ENCODE measurements around the gene TMEM88. TPM values are rescaled to one million over a fixed set of nuclear protein-coding genes. Genes with fewer than 3 reads are reported as not detected.
A peak's percentile ranks its signal among the peaks of the same experiment; 100 is the strongest.

TMEM88 gene
- total RNA-seq, 4 donors from 2014 or later, result 0.91 to 5.9 (median 3.4) TPM

DNA sequence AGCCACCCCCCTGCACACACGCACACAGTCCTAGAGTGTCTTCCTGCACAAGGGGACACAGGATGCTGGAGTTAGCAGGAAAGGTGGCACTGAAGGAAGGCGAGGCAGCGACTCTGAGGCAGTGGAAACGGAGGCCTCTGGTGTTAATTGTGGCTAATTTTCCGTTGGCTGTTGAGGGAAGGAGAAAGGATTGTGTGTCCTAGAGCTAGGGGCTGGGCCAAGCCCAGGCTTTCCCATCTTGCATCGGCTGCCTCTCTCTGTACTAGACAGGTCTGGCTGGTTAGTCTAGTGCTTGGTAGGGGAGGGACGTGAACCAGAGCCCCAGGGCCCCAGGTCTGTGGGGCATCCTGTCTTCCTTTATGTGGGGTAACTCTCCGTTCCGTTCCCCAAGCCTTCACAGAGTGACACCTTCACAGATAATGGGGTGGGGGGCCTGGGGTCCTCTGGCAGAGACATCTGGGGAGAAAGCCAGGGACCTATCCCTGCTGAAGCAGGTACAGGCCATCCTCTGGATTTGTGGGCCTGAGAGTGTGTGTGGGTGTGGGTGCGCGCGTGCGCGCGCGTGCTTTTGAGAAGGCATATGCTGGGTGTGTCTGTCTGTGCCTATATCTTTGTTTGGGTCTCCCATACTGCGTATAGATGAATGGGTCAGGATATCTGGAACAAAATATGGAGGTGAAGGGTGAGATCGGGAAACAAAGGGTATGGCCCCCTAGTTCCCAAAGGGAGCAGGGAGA lies 33.5 kb downstream of the TMEM88 start, which contains the start of gene CHD3:
Gene CHD3, plus strand, starts transcription at position 606 of the 737 bp plus-strand sequence. CDS start 212 bp downstream, outside the sequence.
- H3K4me3 ChIP-seq (ENCODE audit: low read depth, poor library complexity, severe bottlenecking), result peak within 1 kb of the TSS; percentile 30
- DNase-seq (ENCODE audit: low spot score in 2 of 2), result peak; percentile 73 to 87
- intact Hi-C loops (cut with DNase I; ENCODE audit: low total_unique reads), result no loop called here
- TF ChIP-seq, protein P1, sequence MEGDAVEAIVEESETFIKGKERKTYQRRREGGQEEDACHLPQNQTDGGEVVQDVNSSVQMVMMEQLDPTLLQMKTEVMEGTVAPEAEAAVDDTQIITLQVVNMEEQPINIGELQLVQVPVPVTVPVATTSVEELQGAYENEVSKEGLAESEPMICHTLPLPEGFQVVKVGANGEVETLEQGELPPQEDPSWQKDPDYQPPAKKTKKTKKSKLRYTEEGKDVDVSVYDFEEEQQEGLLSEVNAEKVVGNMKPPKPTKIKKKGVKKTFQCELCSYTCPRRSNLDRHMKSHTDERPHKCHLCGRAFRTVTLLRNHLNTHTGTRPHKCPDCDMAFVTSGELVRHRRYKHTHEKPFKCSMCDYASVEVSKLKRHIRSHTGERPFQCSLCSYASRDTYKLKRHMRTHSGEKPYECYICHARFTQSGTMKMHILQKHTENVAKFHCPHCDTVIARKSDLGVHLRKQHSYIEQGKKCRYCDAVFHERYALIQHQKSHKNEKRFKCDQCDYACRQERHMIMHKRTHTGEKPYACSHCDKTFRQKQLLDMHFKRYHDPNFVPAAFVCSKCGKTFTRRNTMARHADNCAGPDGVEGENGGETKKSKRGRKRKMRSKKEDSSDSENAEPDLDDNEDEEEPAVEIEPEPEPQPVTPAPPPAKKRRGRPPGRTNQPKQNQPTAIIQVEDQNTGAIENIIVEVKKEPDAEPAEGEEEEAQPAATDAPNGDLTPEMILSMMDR (IDR thresholded peaks at IDR 0.05), result no peak
- no peak for TF ChIP-seq POLR2A (IDR thresholded peaks at IDR 0.05)
- 8 to 18% methylated on average over 18 of the region's 18 CpGs for WGBS, 2 donors

DNA sequence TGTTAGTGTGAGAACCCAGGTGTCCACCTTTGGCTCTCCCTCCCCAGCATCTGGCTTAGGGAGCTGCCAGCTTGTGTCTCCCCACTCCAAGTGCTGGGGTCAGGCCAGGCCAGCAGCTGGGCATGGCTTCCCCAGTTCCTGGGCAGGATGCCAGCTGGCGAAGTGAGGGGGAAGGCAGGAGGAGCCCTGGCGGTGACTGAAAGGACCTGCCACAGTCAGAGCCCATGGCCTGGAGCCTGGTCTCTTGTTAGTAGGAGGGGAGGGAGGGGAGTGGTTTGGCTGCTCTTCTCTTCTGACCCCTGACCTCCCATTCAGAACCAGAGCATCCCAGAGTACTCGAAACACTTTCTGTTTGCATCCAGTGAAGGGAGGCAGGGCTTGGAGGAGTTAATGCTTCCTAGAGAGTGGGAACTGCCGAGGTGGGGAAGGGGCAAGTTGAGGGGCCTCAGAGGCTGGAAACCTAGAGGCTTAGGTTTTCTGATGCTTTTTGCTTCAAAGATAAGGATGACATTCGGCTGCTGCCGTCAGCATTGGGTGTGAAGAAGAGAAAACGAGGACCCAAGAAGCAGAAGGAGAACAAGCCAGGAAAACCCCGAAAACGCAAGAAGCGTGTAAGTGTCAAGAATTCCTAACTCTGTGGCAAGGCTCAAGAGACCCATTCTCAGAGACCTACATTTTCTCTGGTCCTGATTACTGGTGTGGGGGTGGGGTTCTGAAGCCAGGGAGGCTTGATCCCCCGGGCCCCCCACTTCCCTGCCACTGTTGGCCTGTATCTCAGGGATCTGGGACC lies 34.5 kb downstream of the TMEM88 start:
- WGBS, 2 donors, result 20 to 22% methylated on average over 11 of the region's 11 CpGs
- TF ChIP-seq, protein P1 (IDR thresholded peaks at IDR 0.05), result no peak
- no peak for TF ChIP-seq POLR2A (IDR thresholded peaks at IDR 0.05)
- intact Hi-C loops (cut with DNase I; ENCODE audit: low total_unique reads), result no loop called here
- DNase-seq (ENCODE audit: low spot score in 2 of 2), result peak; percentile 88 to 98
- H3K4me3 ChIP-seq (ENCODE audit: low read depth, poor library complexity, severe bottlenecking), result no peak overlapping the region

DNA sequence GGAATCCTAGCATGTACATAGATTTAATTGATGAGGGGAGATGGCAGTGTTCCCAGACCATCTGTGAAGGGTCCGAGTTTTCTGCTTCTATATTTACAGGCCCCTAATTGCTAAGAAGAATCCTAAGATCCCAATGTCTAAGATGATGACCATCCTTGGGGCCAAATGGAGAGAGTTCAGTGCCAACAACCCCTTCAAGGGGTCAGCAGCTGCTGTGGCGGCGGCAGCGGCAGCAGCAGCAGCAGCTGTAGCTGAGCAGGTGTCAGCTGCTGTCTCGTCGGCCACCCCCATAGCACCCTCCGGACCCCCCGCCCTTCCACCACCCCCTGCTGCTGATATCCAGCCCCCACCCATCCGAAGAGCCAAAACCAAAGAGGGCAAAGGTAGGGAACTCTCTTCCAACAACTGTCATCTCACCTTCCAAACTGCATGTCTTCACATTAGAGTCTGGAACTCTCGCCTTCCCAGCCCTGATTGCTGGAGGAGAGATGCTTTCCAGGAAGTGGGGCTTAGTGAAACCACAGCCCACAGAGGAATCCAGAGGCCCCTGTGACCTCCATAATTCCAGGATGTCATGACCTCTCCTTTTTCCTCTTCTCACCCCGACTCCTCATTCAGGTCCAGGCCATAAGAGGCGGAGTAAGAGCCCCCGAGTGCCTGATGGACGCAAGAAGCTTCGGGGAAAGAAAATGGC lies 38.5 kb downstream of the TMEM88 start:
- peak in 1 of 2 donors; percentile 54 for DNase-seq (ENCODE audit: low spot score in 2 of 2)
- no peak overlapping the region for H3K4me3 ChIP-seq (ENCODE audit: low read depth, poor library complexity, severe bottlenecking)
- intact Hi-C loops (cut with DNase I; ENCODE audit: low total_unique reads), result no loop called here
- no peak for TF ChIP-seq POLR2A (IDR thresholded peaks at IDR 0.05)
- TF ChIP-seq, protein P1 (IDR thresholded peaks at IDR 0.05), result no peak
- 78 to 93% methylated on average over 15 of the region's 15 CpGs for WGBS, 2 donors

DNA sequence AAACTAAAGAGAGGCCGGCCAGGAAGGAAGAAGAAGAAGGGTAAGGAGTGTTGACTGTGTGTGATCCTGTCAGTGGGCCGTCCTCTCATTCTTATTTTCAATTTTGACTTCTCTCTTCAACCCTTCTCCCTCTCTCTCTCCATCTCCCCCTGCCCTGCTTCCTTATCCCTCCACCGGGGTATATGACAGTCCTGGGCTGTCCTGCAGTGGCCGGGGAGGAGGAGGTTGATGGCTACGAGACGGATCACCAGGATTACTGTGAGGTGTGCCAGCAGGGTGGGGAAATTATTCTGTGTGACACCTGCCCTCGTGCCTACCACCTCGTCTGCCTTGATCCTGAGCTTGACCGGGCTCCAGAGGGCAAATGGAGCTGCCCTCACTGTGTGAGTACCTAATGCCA lies 39.4 kb downstream of the TMEM88 start:
- DNase-seq (ENCODE audit: low spot score in 2 of 2), result peak in 1 of 2 donors; percentile 50
- 88 to 90% methylated on average over 9 of the region's 9 CpGs for WGBS, 2 donors
- no peak overlapping the region for H3K4me3 ChIP-seq (ENCODE audit: low read depth, poor library complexity, severe bottlenecking)
- TF ChIP-seq POLR2A (IDR thresholded peaks at IDR 0.05), result no peak
- TF ChIP-seq, protein P1 (IDR thresholded peaks at IDR 0.05), result no peak
- intact Hi-C loops (cut with DNase I; ENCODE audit: low total_unique reads), result no loop called here

DNA sequence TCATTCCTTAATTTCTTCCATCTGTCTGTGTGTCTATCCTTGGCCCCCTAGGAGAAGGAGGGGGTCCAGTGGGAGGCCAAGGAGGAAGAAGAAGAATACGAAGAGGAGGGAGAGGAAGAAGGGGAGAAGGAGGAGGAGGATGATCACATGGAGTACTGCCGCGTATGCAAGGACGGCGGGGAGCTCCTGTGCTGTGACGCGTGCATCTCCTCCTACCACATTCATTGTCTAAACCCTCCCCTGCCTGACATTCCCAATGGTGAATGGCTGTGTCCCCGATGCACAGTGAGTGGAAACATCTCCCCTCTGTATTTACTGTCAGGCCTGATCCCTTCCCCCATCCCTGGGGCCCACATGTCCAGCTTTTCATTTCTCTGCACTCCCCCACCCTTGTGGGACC lies 40.0 kb downstream of the TMEM88 start:
- peak in 1 of 2 donors; percentile 74 for DNase-seq (ENCODE audit: low spot score in 2 of 2)
- WGBS, 2 donors, result 89 to 90% methylated on average over 8 of the region's 8 CpGs
- no peak overlapping the region for H3K4me3 ChIP-seq (ENCODE audit: low read depth, poor library complexity, severe bottlenecking)
- intact Hi-C loops (cut with DNase I; ENCODE audit: low total_unique reads), result loop anchor here (5.0 kb wide), 1 partner anchor 33 kb away; no protein-coding TSS in a partner anchor
- TF ChIP-seq, protein P1 (IDR thresholded peaks at IDR 0.05), result no peak
- TF ChIP-seq POLR2A (IDR thresholded peaks at IDR 0.05), result no peak
